ENCODE results near the gene GRXCR2. TPM values are rescaled to one million over a fixed set of nuclear protein-coding genes. Genes with fewer than 3 reads are reported as not detected.

The GRXCR2 gene, protein sequence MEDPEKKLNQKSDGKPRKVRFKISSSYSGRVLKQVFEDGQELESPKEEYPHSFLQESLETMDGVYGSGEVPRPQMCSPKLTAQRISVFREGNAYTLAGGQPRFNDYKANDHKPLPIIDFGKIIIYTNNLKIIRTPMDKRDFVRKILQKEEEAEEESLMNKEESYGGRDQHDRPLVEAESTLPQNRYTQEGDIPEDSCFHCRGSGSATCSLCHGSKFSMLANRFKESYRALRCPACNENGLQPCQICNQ
- total RNA-seq (not detected), polyA plus RNA-seq (not detected)
- long read RNA-seq, donor 1: 0 reads
- long read RNA-seq, donor 2: 0 reads

DNA sequence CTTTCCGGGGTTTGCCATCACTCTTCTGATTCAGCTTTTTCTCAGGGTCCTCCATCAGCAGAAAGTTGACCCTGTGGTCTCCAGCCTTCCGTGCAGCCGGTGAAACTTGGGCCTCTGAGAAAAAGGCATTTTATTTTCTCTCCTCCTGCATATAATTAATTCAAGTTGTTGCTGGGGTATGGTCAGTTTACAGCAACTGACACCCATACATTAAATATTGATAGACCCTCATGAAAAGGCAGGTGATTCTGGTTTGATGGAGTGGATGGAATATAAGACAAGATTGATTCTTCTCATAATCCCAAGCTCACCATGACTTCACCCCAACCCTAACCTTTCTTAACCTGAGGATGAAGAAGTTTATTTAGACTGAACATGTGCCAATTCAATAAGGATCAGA, at the start of gene GRXCR2:
Gene GRXCR2, minus strand, starts transcription at position 101 of the 400 bp plus-strand sequence. Its CDS starts 46 bp downstream, at position 55.
- intact Hi-C loops (cut with DNase I): no loop called here
- WGBS, 2 donors: 84 to 92% methylated on average over 3 of the region's 3 CpGs
- ATAC-seq (ENCODE audit: low FRiP score): no peak

DNA sequence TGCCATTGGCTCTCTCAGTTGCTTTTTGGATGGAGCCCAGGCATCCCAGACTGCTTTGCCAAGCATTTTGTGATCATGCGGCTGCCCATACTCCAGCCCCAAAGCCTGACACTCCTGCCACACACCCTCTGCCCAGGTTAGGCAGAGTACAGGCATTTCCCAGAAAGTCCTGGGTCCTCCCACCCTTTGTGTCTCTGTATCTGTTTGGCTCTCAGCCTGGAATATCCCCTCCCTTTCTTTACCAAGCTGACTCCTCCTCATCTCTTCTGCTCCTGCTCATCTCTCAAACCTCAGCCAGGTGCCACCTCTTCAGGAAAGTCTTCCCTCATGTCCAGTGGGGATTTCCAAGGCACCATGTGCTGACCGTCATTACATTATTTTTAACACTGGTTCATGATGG, 49.2 kb upstream of the GRXCR2 start:
- Histone ChIP-seq H3K36me3 (ENCODE audit: control insufficient read depth in 1 of 2, insufficient read depth in 2 of 2, low read length in 1 of 2) (no peaks in the 10 kb centered on the region), H3K27me3 (ENCODE audit: control insufficient read depth in 1 of 2, insufficient read depth in 2 of 2, low read length in 1 of 2) (no peaks in the 10 kb centered on the region), H3K4me3 (ENCODE audit: low read length in 2 of 2) (no peak overlapping the region), H3K4me1 (ENCODE audit: control insufficient read depth in 1 of 2, insufficient read depth in 2 of 2, low read length in 2 of 2) (peaks cover 4% of the 10 kb centered on the region in 2 donors), H3K27ac (ENCODE audit: low read depth in 1 of 2, low read length in 2 of 2) (no peak overlapping the region), H3K9me3 (ENCODE audit: control insufficient read depth, low read length) (peaks cover 2% of the 10 kb centered on the region)
- DNase-seq (no peak), ATAC-seq (ENCODE audit: low FRiP score) (no peak)
- intact Hi-C loops (cut with DNase I): no loop called here
- WGBS, 2 donors: 49 to 56% methylated on average over 2 of the region's 2 CpGs

More for the DNA sequence above, at the start of gene GRXCR2:
- no peak for DNase-seq
- Histone ChIP-seq H3K27me3 (ENCODE audit: control insufficient read depth in 1 of 2, insufficient read depth in 2 of 2, low read length in 1 of 2) (no peaks in the 10 kb centered on the region), H3K9me3 (ENCODE audit: control insufficient read depth, low read length) (no peaks in the 10 kb centered on the region), H3K4me3 (ENCODE audit: low read length in 2 of 2) (no peak within 1 kb of the TSS), H3K36me3 (ENCODE audit: control insufficient read depth in 1 of 2, insufficient read depth in 2 of 2, low read length in 1 of 2) (no peaks in the 10 kb centered on the region), H3K4me1 (ENCODE audit: control insufficient read depth in 1 of 2, insufficient read depth in 2 of 2, low read length in 2 of 2) (no peaks in the 10 kb centered on the region), H3K27ac (ENCODE audit: low read depth in 1 of 2, low read length in 2 of 2) (no peak within 1 kb of the TSS)

DNA sequence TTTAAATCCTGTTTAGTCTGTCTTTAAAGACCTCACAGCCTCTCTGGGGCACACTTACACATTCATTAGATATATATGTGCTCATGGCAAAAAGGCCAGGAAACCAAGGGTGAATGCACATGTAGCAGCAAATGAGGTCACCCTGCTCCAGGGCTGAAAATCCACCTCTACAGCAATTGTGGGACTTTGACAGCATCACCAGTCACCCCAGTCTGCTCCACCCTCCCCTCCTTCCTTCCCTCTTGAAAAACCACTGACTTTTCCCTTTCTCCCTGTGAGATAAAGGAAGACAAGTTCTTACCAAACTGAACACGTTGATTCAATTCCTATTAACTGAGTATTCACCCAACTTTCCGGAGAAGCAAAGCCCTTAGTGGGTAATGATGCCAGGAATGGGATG, 48.4 kb upstream of the GRXCR2 start:
- intact Hi-C loops (cut with DNase I): no loop called here
- H3K4me3 ChIP-seq (ENCODE audit: low read length in 2 of 2): no peak overlapping the region
- no peaks in the 10 kb centered on the region for H3K27me3 ChIP-seq (ENCODE audit: control insufficient read depth in 1 of 2, insufficient read depth in 2 of 2, low read length in 1 of 2)
- 16 to 32% methylated on average over 2 of the region's 2 CpGs for WGBS, 2 donors
- ATAC-seq (ENCODE audit: low FRiP score) (no peak), DNase-seq (no peak)
- no peaks in the 10 kb centered on the region for H3K36me3 ChIP-seq (ENCODE audit: control insufficient read depth in 1 of 2, insufficient read depth in 2 of 2, low read length in 1 of 2)
- H3K9me3 ChIP-seq (ENCODE audit: control insufficient read depth, low read length): peaks cover 2% of the 10 kb centered on the region
- H3K4me1 ChIP-seq (ENCODE audit: control insufficient read depth in 1 of 2, insufficient read depth in 2 of 2, low read length in 2 of 2): peaks cover 4% of the 10 kb centered on the region in 2 donors
- H3K27ac ChIP-seq (ENCODE audit: low read depth in 1 of 2, low read length in 2 of 2): no peak overlapping the region

DNA sequence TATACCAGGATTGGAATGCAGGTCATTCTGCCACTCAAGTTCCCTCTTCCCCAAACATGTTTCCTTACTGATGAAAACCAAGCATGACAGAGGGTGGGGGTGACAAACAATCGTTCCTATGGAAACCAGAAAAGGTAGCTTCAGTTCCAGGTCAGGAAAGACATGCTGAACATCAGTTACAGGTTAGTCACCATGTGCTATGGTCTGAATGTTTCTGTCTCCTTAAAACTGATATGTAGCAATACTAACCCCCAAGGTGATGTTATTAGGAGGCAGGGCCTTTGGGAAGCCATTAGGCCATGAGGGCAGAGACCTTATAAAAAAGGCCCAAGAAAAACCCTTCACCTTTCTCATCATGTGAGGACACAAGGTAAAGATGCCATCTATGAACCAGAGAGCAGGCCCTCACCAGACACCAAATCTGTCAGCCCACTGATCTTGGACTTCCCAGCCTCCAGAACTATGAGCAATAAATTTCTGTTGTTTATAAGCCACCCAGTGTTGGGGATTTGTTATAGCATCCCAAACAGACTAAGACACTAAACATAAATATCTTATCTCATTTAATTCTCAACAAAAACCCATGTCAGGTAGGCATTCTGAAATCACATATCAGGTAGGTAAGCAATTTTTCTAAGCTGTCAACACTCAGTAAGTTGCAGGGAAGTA, 47.9 kb upstream of the GRXCR2 start:
- 88 to 91% methylated on average over 1 of the region's 1 CpG for WGBS, 2 donors

DNA sequence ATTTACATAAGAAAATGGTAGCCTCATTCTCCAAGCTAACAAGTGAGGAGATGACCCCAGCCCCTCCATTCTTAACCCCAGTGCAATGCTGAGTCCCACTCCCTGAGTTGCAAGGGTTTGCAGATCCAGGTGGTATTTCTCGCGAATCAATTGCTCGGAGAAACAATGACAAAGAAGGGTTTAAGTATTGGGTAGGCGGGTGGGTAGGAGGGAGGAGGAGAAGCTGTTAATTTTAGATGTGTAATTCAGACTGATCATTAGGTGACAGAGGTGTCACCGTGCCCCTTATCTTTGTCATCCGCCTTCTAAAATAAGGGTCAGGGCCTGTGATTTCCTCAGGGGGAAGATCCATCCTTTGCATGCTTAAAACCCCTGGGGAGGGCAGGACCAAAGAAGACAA, 46.6 kb upstream of the GRXCR2 start:
- H3K36me3 ChIP-seq (ENCODE audit: control insufficient read depth in 1 of 2, insufficient read depth in 2 of 2, low read length in 1 of 2): no peaks in the 10 kb centered on the region
- H3K4me1 ChIP-seq (ENCODE audit: control insufficient read depth in 1 of 2, insufficient read depth in 2 of 2, low read length in 2 of 2): peaks cover 0 to 3% of the 10 kb centered on the region in 2 donors
- peaks cover 2% of the 10 kb centered on the region for H3K9me3 ChIP-seq (ENCODE audit: control insufficient read depth, low read length)
- H3K27ac ChIP-seq (ENCODE audit: low read depth in 1 of 2, low read length in 2 of 2): no peak overlapping the region
- ATAC-seq (ENCODE audit: low FRiP score) (no peak), DNase-seq (no peak)
- H3K27me3 ChIP-seq (ENCODE audit: control insufficient read depth in 1 of 2, insufficient read depth in 2 of 2, low read length in 1 of 2): no peaks in the 10 kb centered on the region
- WGBS, 2 donors: 90 to 91% methylated on average over 6 of the region's 6 CpGs
- intact Hi-C loops (cut with DNase I): no loop called here
- H3K4me3 ChIP-seq (ENCODE audit: low read length in 2 of 2): no peak overlapping the region

More for the DNA sequence above, 47.9 kb upstream of the GRXCR2 start:
- Histone ChIP-seq H3K27ac (ENCODE audit: low read depth in 1 of 2, low read length in 2 of 2) (no peak overlapping the region), H3K4me3 (ENCODE audit: low read length in 2 of 2) (no peak overlapping the region), H3K36me3 (ENCODE audit: control insufficient read depth in 1 of 2, insufficient read depth in 2 of 2, low read length in 1 of 2) (no peaks in the 10 kb centered on the region), H3K9me3 (ENCODE audit: control insufficient read depth, low read length) (peaks cover 2% of the 10 kb centered on the region), H3K27me3 (ENCODE audit: control insufficient read depth in 1 of 2, insufficient read depth in 2 of 2, low read length in 1 of 2) (no peaks in the 10 kb centered on the region), H3K4me1 (ENCODE audit: control insufficient read depth in 1 of 2, insufficient read depth in 2 of 2, low read length in 2 of 2) (peaks cover 4% of the 10 kb centered on the region in 2 donors)
- ATAC-seq (ENCODE audit: low FRiP score) (no peak), DNase-seq (no peak)
- intact Hi-C loops (cut with DNase I): no loop called here

DNA sequence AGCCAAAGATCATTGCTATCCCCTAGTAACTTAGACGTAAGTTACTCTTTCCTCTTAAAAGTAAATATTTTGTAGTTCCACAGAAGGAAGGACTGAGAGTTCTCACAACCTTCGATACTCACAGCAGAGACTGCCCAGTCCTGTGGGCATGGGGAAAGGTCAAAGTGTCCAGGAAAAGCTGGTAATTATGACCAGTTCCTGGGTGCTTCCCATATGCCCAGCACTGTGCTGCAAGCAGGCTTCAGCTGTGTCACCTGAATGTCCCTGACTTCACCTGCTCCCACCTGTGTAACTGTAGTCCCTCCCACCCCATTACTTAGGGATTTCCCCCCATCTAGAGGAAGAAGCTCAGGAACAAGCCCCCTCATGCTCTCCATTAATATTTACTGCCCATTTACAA, 45.6 kb upstream of the GRXCR2 start:
- intact Hi-C loops (cut with DNase I): no loop called here
- no peak for ATAC-seq (ENCODE audit: low FRiP score)
- H3K36me3 ChIP-seq (ENCODE audit: control insufficient read depth in 1 of 2, insufficient read depth in 2 of 2, low read length in 1 of 2): no peaks in the 10 kb centered on the region

DNA sequence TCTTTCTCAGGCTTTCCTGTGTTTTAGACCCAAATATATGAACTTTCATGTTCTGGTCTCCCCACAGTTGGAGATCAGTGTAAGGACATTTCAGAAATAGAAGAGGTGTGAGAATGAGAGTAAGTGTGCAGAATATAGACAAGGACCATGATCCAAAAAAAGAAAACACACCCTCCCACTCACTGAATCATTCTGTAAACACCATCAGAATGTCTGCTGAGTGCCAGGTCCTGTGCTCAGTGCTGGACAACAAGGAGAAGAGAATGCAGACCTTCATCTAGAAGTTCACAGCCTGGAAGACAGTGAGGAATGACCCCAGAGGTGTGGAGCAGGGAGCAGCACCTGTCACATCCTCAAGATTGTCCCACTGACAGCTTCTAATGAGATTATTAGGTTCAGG, 44.5 kb upstream of the GRXCR2 start:
- Histone ChIP-seq H3K9me3 (ENCODE audit: control insufficient read depth, low read length) (peaks cover 2% of the 10 kb centered on the region), H3K27ac (ENCODE audit: low read depth in 1 of 2, low read length in 2 of 2) (no peak overlapping the region), H3K36me3 (ENCODE audit: control insufficient read depth in 1 of 2, insufficient read depth in 2 of 2, low read length in 1 of 2) (no peaks in the 10 kb centered on the region), H3K4me1 (ENCODE audit: control insufficient read depth in 1 of 2, insufficient read depth in 2 of 2, low read length in 2 of 2) (peaks cover 0 to 3% of the 10 kb centered on the region in 2 donors), H3K27me3 (ENCODE audit: control insufficient read depth in 1 of 2, insufficient read depth in 2 of 2, low read length in 1 of 2) (no peaks in the 10 kb centered on the region), H3K4me3 (ENCODE audit: low read length in 2 of 2) (no peak overlapping the region)
- no peak for ATAC-seq (ENCODE audit: low FRiP score)
- intact Hi-C loops (cut with DNase I): no loop called here
- DNase-seq: no peak

More for the DNA sequence above, 45.6 kb upstream of the GRXCR2 start:
- 77 to 79% methylated on average over 2 of the region's 2 CpGs for WGBS, 2 donors
- Histone ChIP-seq H3K27ac (ENCODE audit: low read depth in 1 of 2, low read length in 2 of 2) (no peak overlapping the region), H3K27me3 (ENCODE audit: control insufficient read depth in 1 of 2, insufficient read depth in 2 of 2, low read length in 1 of 2) (no peaks in the 10 kb centered on the region), H3K4me1 (ENCODE audit: control insufficient read depth in 1 of 2, insufficient read depth in 2 of 2, low read length in 2 of 2) (peaks cover 0 to 3% of the 10 kb centered on the region in 2 donors), H3K9me3 (ENCODE audit: control insufficient read depth, low read length) (peaks cover 2% of the 10 kb centered on the region), H3K4me3 (ENCODE audit: low read length in 2 of 2) (no peak overlapping the region)
- DNase-seq: no peak

DNA sequence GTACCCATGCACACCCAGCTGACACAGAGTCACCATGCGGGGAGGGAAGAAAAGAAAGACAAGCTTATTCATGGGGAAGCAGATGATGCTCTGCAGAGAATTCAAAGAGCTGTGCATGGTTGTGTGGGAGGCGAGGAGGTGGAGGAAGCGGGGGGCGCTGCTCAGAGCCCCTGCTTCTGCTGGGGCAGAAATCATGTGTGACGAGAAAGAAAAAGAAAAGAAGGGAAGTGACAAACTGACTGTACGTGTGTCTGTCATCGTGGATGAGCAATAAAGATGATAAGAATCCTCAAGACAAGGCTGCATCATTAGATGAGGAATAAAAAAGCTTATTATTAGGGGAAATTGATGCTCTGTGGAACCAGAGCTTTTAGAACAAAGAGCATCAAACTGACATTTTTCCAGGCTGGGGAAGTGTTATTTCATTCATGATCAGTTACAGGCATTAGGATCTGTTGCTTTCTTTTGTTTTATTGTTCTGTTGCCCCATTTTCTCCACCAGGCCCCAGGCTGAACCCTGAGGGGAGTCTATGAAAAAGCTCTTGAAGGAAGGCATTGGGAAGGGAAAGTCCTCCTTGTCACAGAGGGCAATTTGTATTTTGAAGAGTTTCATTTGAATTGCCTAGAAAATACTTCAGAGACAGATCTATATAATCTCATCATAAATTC, 43.3 kb upstream of the GRXCR2 start:
- WGBS, 2 donors: 91 to 94% methylated on average over 7 of the region's 7 CpGs
- Histone ChIP-seq H3K4me1 (ENCODE audit: control insufficient read depth in 1 of 2, insufficient read depth in 2 of 2, low read length in 2 of 2) (peaks cover 0 to 3% of the 10 kb centered on the region in 2 donors), H3K27me3 (ENCODE audit: control insufficient read depth in 1 of 2, insufficient read depth in 2 of 2, low read length in 1 of 2) (no peaks in the 10 kb centered on the region), H3K4me3 (ENCODE audit: low read length in 2 of 2) (no peak overlapping the region), H3K27ac (ENCODE audit: low read depth in 1 of 2, low read length in 2 of 2) (no peak overlapping the region), H3K9me3 (ENCODE audit: control insufficient read depth, low read length) (peaks cover 2% of the 10 kb centered on the region), H3K36me3 (ENCODE audit: control insufficient read depth in 1 of 2, insufficient read depth in 2 of 2, low read length in 1 of 2) (no peaks in the 10 kb centered on the region)
- intact Hi-C loops (cut with DNase I): no loop called here
- ATAC-seq (ENCODE audit: low FRiP score) (no peak), DNase-seq (no peak)

All from aorta (tissue), 5 donors.